Measurements from ENCODE around the gene ASNSD1. TPM values are rescaled to one million over a fixed set of nuclear protein-coding genes. Genes with fewer than 3 reads are reported as not detected.

The ASNSD1 gene
- total and polyA plus RNA-seq, 7 donors = 22.5 to 56.6 (median 41.5) TPM

DNA sequence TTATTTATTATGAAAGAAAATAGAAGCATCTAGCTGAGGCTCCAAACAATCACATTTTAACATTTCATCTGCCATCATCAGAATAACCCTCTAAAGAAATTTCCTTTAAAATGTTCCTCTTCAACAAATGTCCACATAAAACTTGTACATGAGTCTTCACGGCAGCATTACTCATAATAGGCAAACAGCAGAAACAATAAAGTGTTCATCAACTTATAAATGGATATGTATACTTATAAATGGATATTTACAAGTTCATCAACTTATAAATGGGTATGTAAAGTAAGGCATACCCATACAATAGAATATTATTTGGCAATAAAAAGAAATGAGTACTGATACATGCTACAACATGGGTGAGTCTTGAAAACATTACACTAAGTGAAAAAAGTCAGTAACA, 33.5 kb upstream of the ASNSD1 start:
- intact Hi-C loops (cut with DNase I) = no loop called here
- Histone ChIP-seq H3K9me3 (no peaks in the 10 kb centered on the region), H3K27ac (no peak overlapping the region), H3K36me3 (no peaks in the 10 kb centered on the region), H3K4me1 (peaks cover 0 to 27% (median 16%) of the 10 kb centered on the region in 4 donors), H3K27me3 (no peaks in the 10 kb centered on the region), H3K4me3 (no peak overlapping the region)
- 82 to 95% methylated on average over 1 of the region's 1 CpG for WGBS, 2 donors
- DNase-seq = no peak
- TF ChIP-seq POLR2A (IDR thresholded peaks at IDR 0.05) (no peak), CTCF (IDR thresholded peaks at IDR 0.05) (no peak), POLR2AphosphoS5 (IDR thresholded peaks at IDR 0.05) (no peak), EP300 (IDR thresholded peaks at IDR 0.05) (no peak)

- DNase-seq = no peak
- WGBS, 2 donors = 85 to 92% methylated on average over 9 of the region's 9 CpGs
- peaks cover 0 to 27% (median 16%) of the 10 kb centered on the region in 4 donors for H3K4me1 ChIP-seq
- H3K4me3 ChIP-seq = no peak overlapping the region
- H3K27ac ChIP-seq = peak overlapping the region in 1 of 4 donors; percentile 11
- TF ChIP-seq CTCF (IDR thresholded peaks at IDR 0.05) (no peak), EP300 (IDR thresholded peaks at IDR 0.05) (no peak), POLR2AphosphoS5 (IDR thresholded peaks at IDR 0.05) (no peak), POLR2A (IDR thresholded peaks at IDR 0.05) (no peak)
- H3K27me3 ChIP-seq = no peaks in the 10 kb centered on the region
- intact Hi-C loops (cut with DNase I) = no loop called here
- no peaks in the 10 kb centered on the region for H3K9me3 ChIP-seq
- H3K36me3 ChIP-seq = no peaks in the 10 kb centered on the region
Observed at GRCh38 chr2:189628817-189629530, 32.3 kb upstream of the ASNSD1 start.

- DNase-seq = no peak
- no peak for TF ChIP-seq EP300 (IDR thresholded peaks at IDR 0.05)
- TF ChIP-seq CTCF (IDR thresholded peaks at IDR 0.05) = no peak
- no peak for TF ChIP-seq POLR2A (IDR thresholded peaks at IDR 0.05)
- no peak for TF ChIP-seq POLR2AphosphoS5 (IDR thresholded peaks at IDR 0.05)
- intact Hi-C loops (cut with DNase I) = loop anchor here (5.0 kb wide), 1 partner anchor 187 kb away; the partner anchor contains the start of gene WDR75
- Histone ChIP-seq H3K4me1 (peaks cover 0 to 27% (median 16%) of the 10 kb centered on the region in 4 donors), H3K27me3 (no peaks in the 10 kb centered on the region), H3K9me3 (no peaks in the 10 kb centered on the region), H3K27ac (peak overlapping the region in 1 of 4 donors; percentile 11), H3K4me3 (no peak overlapping the region), H3K36me3 (no peaks in the 10 kb centered on the region)
- WGBS, 2 donors = 72 to 74% methylated on average over 10 of the region's 10 CpGs
Observed at GRCh38 chr2:189629531-189630453, 31.5 kb upstream of the ASNSD1 start.

DNA sequence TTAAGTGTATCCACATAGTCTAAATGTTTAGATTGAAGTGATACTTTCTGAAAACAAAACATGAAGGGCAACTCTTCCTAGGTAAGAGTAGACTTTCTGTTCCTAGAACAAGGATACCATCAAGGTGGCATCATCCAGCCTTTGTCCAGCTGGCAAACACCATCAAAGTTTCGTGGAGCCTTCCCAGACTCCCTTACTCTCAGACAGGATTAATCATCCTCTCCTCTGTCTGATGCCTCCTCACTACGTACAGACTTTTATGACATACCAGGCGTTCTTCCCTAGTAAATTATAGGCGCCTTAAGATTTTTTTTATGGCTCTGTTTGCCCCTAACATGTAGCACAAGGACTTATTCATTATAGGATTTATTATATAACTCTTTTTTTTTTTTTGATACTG, 29.4 kb upstream of the ASNSD1 start:
- H3K36me3 ChIP-seq = no peaks in the 10 kb centered on the region
- peaks cover 0 to 27% (median 16%) of the 10 kb centered on the region in 4 donors for H3K4me1 ChIP-seq
- TF ChIP-seq POLR2AphosphoS5 (IDR thresholded peaks at IDR 0.05) = peak; percentile 55 to 91 (median 80)
- TF ChIP-seq CTCF (IDR thresholded peaks at IDR 0.05) = no peak
- TF ChIP-seq EP300 (IDR thresholded peaks at IDR 0.05) = peak in 2 of 4 donors; percentile 45 to 82
- H3K4me3 ChIP-seq = no peak overlapping the region
- peak; percentile 78 for DNase-seq
- intact Hi-C loops (cut with DNase I) = loop anchor here (5.0 kb wide), 1 partner anchor 190 kb away; the partner anchor contains the start of gene WDR75
- H3K27ac ChIP-seq = peak overlapping the region in 3 of 4 donors; percentile 46 to 72 (median 66)
- WGBS, 2 donors = 47 to 74% methylated on average over 4 of the region's 4 CpGs
- H3K9me3 ChIP-seq = no peaks in the 10 kb centered on the region
- H3K27me3 ChIP-seq = no peaks in the 10 kb centered on the region

Measured in sigmoid colon (tissue), 7 donors.